ENCODE data around the gene BEAN1.

BEAN1 gene

DNA sequence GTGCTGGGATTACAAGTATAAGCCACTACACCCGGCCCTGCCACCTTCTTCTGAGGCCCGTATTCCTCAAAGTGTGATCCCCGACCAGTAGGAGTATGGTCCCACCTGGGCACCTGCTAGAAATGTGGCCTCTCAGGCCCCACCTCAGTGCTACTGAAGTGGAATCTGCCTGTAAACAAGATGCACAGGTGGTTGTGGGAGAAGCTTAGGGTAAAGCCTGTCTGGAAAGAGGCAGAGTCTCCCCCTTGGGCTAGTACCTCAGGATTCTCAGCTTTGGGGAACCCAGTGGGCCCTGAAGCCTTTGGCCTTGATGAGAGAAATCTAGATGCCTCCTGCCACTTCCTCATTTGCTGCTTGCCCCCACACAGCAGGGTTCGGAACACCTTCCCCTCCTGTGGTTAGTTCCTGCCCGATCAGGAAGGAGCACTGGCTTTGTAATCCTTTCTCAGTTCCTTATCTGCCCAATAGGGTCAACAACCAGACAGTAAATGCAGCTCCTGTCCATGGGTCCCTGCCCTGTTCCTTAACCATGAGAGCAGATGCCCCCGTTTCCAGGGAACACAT, 97.6 kb downstream of the BEAN1 start:
- no peak for DNase-seq

DNA sequence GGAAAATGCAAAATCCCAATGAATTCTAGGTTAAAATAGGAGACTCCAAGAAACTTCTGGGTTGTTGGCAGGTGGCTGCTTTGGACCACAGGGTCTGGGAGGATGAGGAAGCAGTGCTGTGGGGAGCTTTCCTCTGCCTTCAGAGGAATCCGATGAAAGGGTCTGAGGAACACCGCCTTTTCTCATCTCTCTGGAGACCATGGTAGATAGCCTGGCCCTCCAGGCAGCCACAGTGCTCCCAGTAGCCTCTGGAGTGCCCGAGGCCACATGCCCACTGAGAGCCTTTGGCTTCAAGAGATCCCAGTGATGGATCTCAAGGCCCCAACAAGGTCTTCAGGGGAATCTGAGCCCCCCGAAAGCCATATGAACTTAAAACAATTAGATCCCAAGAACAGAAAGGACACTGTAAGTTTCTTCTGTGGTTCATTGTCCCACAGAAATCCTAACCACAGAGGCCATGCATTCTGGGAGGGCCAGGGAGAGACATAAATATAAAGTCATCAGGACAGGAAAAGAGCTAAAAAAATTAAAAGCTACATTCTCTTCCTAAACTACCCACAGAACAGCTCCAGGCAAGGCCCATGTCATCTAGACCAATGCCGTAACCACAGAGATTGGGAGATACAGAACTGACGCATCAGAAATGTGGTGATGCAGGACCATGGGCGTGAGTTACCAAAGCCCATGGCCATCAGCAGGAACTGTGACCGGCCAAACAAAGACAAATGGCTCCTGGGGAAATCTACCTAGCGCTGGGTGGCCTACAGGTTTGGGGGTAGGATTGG, 98.5 kb downstream of the BEAN1 start:
- no peak for DNase-seq

DNA sequence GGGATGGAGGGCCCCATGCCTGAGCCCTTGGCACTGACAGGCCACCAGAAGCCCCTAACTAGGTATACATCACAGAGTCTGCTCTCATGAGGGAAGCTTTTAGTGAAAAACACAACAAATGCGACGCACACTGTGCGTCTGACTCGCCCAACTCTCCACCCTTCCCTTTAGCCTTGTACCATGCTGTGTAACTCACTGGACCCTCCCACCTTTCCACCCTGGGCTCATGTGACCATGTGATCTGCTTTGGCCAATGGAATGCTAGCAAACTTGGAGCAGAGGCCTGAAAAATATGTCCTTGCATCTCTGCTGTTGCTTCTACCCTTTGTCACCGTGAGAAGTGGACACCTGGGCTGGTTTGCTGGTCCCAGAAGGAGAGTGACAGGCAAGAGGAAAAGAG, 101.2 kb downstream of the BEAN1 start:
- no peak for DNase-seq

DNA sequence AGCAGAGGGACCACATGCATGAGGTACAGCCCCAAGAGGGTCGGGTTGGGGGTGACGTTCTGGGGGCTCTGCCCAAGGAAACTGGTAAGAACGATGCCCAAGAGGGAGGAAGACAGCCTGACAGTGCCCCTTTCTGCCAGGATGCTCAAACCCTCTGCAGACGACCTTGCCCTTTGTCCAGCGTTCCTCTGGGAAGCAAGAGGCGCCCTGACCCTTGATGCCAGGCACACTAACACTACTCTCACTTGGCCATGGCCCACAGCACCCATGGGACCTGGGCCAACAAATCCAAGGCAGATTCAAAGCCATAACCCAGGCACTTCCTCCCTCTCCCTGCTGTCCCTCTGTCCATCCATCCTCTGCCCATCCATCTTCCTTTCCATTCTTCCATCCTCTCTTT, 102.4 kb downstream of the BEAN1 start:
- no peak for DNase-seq

All from activated naive CD4-positive, alpha-beta T cell (primary cell).